T-helper 22 cell (primary cell): ENCODE data around the gene ILK.

ENCODE experiments used
- DNase-seq: peaks from one replicate; pipeline ENCODE4 v3.0.0-alpha.2; 2020; ENCODE audit warnings: low read depth

ILK gene

DNA sequence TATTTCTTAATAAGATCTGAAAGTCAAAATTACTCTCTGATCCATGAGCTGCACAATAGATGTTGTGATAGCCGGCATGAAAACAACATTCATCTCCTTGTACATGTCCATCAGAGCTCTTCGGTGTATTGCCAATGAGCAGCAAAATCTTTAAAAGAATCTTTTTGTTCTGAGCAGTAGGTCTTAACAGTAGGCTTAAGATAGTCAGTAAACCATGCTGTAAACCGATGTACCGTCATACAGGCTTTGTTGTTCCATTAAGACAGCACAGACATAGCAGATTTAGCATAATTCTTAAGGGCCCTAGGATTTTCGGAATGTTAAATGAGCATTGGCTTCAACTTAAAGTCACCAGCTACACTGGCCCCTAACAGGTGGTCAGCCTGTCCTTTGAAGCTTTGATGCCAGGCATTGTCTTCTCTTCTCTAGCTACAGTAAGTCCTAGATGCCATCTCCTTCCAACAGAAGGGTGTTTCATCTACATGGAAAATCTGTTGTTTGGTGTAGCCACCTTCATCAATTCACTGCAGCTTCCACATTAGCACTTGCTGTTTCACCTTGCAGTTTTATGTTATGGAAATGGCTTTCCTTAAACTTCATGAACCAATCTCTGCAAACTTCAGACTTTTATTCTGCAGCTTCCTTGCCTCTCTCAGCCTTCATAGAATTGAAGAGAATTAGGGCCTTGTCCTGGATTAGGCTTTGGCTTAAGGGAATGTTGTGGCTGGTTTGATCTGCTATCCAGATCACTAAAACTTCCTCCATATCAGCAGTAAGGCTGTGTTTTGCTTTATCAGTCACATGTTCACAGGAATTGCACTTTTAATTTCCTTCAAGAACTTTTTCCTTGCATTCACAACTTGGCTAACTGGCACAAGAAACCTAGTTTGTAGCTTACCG, 28.5 kb upstream of the ILK start:
- DNase-seq: no peak

DNA sequence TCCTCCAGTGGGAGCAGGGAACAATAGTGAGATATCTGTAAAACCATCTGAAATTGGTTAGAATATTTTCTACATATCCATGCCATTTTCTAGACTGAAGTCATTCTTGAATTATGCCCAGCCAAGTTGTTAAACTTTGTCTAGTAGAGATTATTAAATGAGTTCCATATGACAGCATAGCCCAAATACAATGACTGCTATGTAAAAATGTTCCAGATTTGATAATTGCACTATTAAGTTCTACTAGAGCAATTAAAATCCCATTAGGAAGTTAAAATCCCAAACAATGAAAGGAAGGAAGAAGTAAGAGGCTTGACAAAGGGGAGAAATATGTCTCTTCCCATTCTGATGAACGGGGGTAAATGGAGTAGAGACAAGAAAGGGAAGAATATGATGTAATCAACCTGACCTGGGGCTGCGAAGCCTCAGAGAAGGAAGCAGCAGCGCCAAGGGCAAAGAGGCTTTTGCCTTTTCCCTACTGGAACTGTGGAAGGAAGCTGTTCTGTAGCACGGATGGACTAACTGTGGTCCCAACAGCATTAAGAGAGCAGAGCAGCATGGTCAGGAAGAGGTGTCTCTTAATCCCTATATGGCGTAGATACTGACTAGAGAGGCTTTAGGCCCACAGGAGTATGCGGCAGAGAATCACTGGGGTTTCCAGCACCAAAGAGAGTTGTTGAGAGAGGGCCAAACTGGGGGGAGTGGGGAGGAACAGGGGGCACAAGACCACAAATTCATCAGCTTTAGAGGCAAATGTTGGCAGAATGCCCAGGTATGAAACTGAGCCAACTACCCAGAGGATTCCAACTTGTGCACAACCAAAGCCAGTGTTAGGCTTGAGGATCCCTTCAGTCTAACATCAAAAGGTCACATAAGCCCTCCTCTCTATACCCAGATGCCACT, 26.9 kb upstream of the ILK start:
- no peak for DNase-seq

DNA sequence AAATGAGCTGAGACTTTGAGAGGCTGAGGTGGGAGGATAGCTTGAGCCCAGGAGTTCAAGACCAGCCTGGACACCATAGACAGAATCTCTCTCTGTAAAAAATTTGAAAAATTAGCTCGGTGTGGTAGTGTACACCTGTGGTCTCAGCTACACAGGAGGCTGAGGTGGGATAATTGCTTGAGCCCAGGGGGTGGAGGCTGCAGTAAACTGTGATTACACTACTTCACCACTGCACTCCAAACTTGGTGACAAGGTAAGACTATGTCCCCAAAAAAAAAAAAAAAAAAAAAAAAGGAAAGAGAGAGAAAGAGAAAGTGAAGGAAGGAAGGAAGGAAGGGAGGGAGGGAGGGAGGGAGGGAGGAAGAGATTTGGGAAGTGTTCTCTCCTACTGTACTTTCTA, 25.4 kb upstream of the ILK start:
- DNase-seq: no peak

DNA sequence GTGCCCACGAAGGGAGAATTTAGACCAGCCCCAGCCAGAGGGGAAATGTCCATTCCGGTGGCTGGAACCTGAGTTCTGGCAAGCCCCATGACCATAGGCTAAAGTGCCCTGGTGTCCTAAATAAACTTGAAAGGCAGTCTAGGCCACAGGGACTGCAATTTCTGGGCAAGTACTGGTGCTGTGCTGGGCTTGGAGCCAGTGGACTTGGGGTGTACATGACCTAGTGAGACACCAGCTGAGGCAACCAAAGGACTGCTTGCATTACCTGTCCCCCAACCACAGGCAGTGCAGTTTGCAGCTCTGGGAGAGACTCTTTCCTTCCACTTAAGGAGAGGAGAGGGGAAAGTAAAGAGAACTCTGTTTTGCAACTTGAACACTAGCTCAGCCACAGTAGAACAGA, 23.9 kb upstream of the ILK start:
- DNase-seq: no peak

DNA sequence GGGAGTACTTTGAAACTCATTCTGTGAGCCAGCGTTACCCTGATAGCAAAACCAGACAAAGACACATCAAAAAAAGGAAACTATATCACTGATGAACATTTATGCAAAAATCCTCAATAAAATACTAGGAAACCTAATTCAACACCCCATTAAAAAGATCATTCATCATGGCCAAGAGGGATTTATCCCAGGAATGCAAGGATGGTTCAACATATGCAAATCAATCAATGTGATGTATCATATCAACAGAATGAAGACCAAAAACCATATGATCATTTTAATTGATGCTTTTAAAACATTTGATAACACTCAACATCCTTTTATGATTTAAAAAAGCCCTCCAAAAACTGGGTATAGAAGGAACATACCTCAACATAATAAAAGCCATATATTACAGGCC, 20.0 kb upstream of the ILK start:
- no peak for DNase-seq

DNA sequence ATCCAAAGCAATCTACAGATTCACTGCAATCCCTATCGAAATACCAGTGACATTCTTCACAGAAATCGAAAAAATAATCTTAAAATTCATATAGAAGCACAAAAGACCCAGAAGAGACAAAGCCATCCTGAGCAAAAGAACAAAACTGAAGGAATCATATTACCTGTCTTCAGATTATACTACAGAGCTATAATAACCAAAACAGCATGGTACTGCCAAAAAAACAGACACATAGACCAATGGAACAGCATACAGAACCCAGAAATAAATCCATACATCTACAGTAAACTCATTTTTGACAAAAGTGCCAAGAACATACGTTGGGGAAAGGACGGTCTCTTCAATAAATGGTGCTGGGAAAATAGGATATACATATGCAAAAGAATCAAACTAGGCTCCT, 19.0 kb upstream of the ILK start:
- DNase-seq: no peak

DNA sequence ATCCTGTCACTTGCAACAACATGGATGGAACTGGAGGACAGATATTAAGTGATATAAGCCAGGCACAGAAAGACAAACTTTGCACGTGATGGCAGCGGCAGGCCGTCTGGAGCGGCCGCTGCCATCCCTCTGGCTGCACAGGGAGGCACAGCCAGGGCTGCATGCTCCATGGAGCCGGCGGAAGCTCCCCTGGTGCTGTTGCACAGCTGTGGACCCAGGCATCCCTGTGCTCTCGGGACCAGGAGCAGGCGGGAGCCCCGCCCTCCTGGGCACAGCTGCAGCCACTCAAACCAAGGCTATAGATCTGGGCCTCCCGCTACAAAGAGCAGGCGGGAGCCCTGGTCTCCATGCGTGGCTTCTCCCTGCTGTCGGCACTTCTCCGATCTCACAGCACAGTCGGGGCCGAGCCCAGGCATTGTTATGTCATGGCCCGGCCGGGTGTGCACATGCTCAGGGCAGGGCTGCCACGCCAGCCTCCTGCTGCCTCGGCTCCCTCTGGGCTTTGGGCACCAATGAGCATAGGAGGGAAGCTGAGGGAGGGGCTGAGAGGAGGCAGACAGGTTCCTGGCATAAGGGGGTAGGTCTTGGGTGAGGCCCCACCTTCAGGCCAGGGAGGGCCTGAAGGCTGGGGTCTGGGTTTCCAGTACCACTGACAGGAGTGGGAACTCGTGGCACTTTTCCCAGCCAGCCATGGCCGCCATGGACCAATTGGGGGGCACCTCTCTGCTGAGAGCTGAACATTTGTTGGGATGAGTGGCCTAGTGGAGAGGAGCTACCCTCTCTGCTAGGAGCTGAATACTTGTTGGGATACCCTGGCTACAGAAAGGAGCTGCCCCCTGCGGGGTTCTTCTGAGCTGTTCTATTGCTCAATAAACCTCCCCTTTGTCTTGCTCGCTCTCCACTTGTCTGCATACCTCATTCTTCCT, 16.9 kb upstream of the ILK start:
- DNase-seq: no peak

DNA sequence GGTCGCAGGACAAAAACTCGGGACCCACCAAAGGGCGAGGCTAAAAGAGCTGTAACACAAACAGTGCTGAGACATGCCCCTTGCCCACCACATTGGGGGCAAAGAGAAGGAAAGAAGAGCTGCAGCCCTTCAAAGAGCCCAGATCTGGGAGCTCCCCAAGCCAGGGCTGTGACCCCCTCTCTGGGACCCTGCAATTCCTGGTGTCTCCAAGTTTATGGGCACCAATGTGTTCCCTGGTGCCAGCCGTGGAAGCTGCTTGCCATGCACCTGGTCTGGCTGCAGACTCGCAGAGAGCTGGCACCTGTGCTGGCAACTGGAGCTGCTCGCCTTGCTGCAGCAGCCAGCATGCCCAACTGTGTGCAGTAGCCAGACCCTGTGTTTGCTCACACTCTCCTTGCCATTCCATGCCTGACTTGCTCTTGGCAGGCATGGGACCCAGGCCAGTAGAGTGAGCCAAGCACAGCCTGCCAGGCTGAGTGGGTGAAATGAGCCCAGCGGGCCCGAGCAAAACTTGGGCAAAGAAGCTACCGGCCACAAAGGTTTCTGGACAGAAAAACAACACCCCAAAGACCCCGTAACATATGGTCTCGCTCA, 16.1 kb upstream of the ILK start:
- no peak for DNase-seq

DNA sequence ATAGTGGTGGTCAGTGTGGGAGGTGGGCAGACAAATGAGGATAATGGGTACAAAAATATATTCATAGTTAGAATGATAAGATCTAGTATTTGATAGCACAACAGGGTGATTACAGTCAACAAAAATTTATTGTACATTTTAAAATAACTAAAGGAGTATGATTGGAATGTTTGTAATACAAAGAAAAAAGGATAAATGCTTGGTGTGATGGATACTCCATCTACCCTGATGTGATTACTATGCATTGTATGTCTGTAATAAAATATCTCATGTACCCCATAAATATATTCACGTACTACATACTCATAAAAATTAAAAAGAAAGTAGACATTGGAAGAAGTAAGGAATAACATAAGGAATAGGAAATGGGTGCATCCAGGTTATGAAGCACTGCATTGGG, 15.6 kb upstream of the ILK start:
- DNase-seq: no peak

DNA sequence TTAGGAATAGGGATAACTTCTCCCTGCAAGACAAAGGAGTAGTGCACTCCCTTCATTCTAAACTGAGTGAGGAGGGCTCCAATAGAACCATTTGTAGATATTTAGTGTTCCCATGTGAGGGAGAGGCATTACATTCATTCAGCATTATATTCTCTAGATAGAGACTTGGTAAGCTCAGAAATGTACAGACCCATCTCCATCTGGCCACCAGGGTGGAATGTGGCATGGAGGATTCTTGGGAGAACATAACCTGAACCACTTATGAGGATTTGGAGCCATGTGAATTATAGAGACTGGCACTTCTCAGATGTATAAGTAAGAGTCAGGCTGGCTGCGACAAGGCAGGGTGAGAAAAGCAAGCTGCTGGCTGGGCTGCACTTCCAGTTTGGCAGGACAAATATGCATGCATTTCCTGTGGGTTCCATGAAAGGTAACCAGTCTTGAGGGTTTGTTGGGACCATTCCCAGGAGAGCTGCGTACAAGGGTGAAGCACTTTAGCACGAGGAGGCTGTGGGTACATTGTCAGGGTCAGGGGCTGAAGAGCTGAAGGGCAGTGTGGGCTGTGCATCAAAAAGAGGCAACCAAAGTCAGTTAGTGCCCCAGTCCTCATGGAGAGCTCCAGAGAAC, 9.3 kb upstream of the ILK start:
- no peak for DNase-seq

DNA sequence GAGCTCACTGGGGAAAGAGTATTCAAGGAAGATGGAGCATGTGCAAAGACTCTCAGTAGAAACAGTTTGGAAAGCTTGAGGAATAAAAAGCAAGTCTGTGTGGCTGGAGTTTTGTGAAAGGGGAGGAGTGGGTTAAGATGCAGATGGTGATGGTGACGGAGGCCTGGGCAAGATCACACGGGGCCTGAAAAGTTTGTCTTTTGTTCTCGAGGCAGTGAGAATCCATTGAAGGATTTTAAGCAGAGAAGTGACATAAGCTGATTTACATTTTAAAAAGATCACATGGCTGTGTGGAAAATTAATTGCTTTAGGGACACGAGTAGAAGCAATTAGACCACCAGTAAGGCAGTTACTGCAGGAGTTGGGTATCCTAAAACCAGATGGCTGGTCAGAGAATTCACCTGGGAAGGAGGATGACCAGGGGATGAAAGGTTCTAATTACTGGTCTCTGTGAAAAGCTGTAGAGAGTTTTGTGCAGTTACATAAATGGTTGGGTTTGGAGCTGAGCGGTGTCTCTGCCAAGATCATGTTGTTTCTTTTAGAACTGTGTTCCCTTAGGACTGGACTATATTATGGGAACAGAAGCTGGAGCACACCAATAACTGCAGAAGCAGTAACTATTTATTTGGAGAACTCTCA, 7.2 kb upstream of the ILK start:
- no peak for DNase-seq

DNA sequence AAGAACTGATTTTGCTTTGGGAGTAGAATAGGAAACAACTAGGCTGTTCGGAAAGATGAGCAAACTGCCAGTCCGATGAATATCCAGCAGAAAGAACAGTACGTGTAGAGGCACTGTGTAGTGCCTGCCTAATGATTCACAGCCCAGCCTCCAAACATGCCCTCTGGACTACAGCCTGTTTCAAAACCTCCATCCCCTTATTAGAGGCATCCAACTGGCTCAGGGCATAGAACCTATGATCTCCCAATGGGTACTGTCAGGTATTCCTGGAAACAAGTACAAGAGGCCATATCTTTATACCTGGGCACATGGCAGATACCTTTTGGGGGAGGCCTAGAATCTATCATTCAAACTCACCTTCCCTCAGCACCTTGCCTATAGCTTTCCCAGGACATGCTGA, 5.0 kb upstream of the ILK start:
- DNase-seq: no peak

DNA sequence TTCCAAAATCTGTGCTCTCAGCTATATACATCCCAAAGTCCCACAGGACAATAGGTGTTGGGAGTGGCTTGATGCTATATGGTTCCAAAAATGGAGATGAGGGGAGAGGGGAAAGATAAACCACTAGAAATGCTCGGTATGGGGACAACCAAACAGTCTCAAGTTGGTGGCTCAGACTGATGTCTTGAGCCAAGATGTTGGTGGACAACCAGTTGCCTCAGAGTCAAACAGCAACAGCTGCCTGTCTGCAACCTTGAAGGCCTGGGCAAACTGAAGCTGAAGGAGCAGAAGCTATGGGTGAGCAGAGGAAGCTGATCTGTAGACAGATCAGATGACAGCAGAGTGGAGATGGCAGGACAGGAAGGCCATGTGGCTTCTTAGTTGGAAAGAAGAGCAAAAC, 4.1 kb upstream of the ILK start:
- no peak for DNase-seq

DNA sequence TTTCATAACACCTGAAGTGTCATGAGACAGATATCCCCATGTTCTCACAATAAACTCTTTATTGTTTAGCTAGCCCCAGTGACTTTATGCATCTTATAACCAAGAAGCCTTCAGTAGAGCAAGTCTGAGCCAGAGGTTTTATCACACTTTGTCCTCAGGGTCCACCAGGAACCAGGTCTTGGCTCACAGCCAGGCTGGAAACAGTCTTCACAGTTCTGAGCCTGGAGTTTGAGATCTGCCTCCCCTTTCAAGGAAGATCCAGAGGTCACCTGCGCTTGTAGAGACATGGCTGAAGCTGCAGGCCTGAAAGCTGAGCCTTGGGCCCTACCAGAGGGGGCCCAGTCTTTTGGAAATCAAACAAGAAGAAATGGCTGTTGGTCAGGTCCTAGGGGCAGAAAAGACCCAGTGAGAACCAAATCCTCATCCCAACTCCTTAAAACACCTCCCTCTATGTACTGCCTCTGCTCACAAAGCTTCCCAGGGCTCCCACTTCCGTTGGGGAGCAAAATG, 3.6 kb upstream of the ILK start:
- DNase-seq: no peak

DNA sequence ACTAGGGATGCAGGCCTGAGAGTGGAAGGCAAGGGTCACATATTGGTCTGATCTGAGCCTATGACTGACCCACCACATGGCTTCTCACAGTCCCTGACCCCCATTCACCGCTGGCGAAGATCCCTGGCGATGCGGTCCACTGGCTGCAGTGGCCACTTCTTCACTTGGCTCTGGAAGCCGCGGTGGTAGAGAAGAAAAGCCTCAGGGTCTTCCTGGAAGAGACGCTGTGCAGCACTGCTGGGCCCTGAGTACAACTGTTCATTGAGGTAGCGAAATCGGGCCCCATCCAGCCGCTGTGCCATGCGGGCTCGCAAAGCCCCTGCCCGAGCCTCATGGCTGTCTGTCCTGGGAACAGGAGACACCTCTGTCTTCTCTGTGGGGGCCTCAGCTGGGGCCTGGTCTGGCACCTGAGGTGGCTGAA, 2.5 kb upstream of the ILK start:
- DNase-seq: no peak

DNA sequence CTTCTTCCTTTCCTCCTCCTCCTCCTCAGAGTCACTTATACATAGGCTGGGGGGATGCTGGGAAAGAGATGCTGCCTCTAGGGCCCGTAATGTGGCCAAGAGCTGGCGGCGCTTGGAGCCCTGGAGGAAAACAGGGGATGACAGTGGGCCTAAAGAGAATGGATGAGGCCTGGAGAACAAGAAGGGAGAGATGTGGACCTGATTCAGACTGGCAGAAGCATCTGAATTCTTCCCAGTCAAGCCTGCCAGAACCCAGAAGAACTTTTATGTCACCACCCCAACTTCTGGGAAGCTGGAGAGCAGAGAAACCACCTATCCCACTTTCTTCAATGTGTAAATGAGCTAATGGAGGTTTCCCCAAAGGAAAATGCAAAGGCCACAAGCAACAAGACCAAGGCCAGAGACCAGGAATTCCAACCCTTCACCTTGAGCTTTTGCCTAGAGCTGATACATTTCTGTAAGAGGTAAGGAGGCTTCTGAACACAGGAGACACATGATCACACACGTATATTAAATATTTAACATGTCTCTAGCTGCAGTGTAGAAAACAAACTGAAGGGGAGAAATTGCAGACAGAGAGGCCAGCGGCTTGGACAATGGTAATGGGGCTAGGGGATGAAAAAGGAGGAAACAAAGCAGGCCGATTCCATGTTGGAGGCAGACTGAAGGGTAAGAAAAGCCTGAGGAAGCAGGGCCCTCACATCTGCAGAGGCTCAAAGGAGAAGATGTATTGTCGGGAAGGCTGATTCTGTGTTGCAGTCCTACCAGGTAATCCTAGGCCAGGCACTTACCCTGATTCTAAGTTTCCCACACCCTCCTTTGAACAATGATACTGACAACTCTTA, 1.3 kb upstream of the ILK start:
- no peak for DNase-seq

DNA sequence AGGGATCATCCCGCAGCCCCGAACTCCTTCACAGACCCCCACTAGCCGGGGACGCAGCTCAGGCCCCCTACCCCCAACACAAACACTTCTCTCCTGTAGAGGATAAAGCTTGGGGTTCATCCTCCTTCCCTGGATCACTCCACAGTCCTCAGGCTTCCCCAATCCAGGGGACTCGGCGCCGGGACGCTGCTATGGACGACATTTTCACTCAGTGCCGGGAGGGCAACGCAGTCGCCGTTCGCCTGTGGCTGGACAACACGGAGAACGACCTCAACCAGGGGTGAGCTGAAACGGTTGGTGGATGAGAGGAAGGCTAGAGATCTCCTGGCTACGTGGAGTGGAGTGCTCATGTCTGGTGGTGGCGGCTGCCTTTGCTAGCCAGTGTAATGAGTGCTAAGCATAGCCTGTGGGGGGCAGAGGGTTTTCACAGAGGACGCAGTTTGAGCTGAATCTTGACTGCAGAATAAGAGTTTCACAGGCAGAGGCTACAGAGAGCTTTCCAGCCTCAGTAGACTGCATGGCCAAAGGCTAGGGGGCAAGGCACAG, 580 bp downstream of the ILK start:
- peak; percentile 29 for DNase-seq

DNA sequence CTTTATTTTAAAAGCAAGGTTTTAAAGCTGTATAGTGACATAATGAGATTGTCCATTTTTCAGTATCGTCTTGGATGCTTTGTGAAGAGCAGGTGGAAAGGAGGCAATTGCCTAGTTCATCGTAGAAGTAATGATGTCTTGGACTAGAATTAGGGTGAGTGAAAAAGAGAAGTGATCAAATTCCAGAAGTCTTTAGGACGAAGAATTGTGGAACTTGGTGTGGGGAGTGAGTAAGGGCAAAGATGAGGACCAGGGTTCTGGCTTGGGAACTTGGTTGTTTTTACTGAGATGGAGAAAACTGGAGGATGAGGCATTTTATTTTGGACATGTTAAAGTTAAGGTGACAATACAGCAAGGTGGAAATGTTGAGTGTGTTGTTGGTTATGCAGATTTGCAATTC, 1.2 kb downstream of the ILK start:
- no peak for DNase-seq

DNA sequence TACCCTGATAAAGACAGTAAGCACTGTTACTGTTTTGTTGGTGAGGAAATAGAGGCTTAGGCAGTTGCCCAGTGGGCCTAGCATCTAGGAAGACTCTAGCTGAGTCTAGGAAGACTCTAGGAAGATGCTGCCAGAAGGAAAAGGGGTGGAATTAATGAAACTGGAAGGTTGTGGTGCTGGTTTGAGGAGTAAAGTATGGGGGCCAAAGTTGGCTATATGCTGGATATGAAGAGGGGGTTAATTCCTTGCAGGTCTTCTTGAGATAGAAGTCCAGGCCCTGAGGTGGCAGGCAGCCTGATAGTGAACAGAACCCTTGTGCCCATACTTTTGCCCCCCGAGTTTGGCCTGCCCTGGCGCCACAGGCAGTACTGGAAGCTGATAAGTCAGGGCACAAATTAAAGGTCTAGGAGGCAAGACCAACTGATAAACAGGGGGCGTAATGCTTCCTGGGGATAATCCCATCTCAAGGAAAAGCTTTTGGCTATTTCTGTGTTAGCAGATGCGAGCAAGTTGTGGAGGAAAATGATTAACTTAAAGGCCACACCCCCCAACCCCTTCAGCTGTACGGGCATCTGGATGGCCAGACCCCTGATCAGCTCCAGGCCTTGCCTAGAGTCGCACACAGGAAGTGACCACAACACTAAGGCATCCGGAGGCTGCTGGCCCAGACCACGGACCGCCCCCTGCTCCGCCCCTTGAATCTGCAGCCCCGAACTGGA, 3.1 kb downstream of the ILK start:
- peak; percentile 37 for DNase-seq
